Activated CD4-positive, alpha-beta memory T cell treated with anti-CD3 and anti-CD28 coated beads, Interleukin-2, amount 10 ng/mL, durations not matched to agents 7 days and 5 days (primary cell): ENCODE measurements around the gene ANKRD55. TPM values are rescaled to one million over a fixed set of nuclear protein-coding genes. Genes with fewer than 3 reads are reported as not detected.
A peak's percentile ranks its signal among the peaks of the same experiment; 100 is the strongest.
"Not testable (repeated sequence)": the region's sequence is repeated elsewhere in the genome, so short reads cannot be mapped to it uniquely, and the experiment has no call there.

ENCODE experiments used
- CTCF ChIA-PET: fragments of 350-600 bp; sonication (Branson Sonifier 250); formaldehyde crosslinking; loops from one replicate; lab custom pipeline; 2021; ENCODE audit warnings: antibody characterized with exemption, inconsistent platforms; lab: Charles Lee
- POLR2A ChIA-PET: fragments of 350-600 bp; sonication (Branson Sonifier 250); formaldehyde crosslinking; loops from one replicate; lab custom pipeline; 2021; ENCODE audit warnings: antibody characterized with exemption; lab: Charles Lee
- DNase-seq: peaks from one replicate; pipeline ENCODE4 v3.0.0-alpha.2; 2020
- H3K27ac Mint-ChIP-seq: one replicate; pipeline ENCODE4 v1.8.0; 2021; ENCODE audit warnings: mild to moderate bottlenecking, mixed read lengths
- H3K27me3 Mint-ChIP-seq: one replicate; pipeline ENCODE4 v1.8.0; 2021; ENCODE audit warnings: mixed read lengths
- H3K36me3 Mint-ChIP-seq: one replicate; pipeline ENCODE4 v1.8.0; 2021; ENCODE audit warnings: low read depth, mixed read lengths
- H3K4me1 Mint-ChIP-seq: one replicate; pipeline ENCODE4 v1.8.0; 2021; ENCODE audit warnings: mixed read lengths
- H3K4me3 Mint-ChIP-seq: one replicate; pipeline ENCODE4 v1.8.0; 2021; ENCODE audit warnings: mild to moderate bottlenecking, mixed read lengths
- H3K9me3 Mint-ChIP-seq: one replicate; pipeline ENCODE4 v1.8.0; 2021; ENCODE audit warnings: mixed read lengths
- total RNA-seq, 2 experiments: library from RNA; stranded (reverse); gene quantifications; one replicate each; pipeline ENCODE4 v1.2.3, GENCODE V29; 2021

ANKRD55 gene
- total RNA-seq, 2 experiments from 2014 or later, result 3.5 to 3.7 TPM

GRCh38 chr5:56157191-56157621, 75.9 kb downstream of the ANKRD55 start:
- peaks cover 83% of the 10 kb centered on the region for H3K4me1 Mint-ChIP-seq
- H3K9me3 Mint-ChIP-seq, DNase-seq, H3K27me3 Mint-ChIP-seq, H3K36me3 Mint-ChIP-seq, CTCF ChIA-PET: not testable (repeated sequence)
- POLR2A ChIA-PET, result interaction anchor here (1.6 kb wide), 1 partner anchor 162 kb away, joined by 4 read pairs; the partner anchor contains the start of gene IL6ST
- H3K27ac Mint-ChIP-seq, result peak overlapping the region; percentile 76
- peak overlapping the region; percentile 57 for H3K4me3 Mint-ChIP-seq

GRCh38 chr5:56156585-56157190, 76.4 kb downstream of the ANKRD55 start:
- CTCF ChIA-PET, H3K4me3 Mint-ChIP-seq, DNase-seq, POLR2A ChIA-PET, H3K9me3 Mint-ChIP-seq, H3K36me3 Mint-ChIP-seq, H3K27me3 Mint-ChIP-seq: not testable (repeated sequence)
- Mint-ChIP-seq H3K4me1 (peaks cover 82% of the 10 kb centered on the region), H3K27ac (peak overlapping the region; percentile 76)

- CTCF ChIA-PET, result no interaction called here
- H3K36me3 Mint-ChIP-seq, result peaks cover 6% of the 10 kb centered on the region
- DNase-seq, result no peak
- H3K27ac Mint-ChIP-seq, result peak overlapping the region; percentile 76
- POLR2A ChIA-PET, result no interaction called here
- peaks cover 76% of the 10 kb centered on the region for H3K4me1 Mint-ChIP-seq
- no peaks in the 10 kb centered on the region for H3K27me3 Mint-ChIP-seq
- H3K9me3 Mint-ChIP-seq, result no peaks in the 10 kb centered on the region
- H3K4me3 Mint-ChIP-seq, result no peak overlapping the region
These were observed 77.0 kb downstream of the ANKRD55 start for GRCh38 chr5:56155992-56156584.

GRCh38 chr5:56154732-56155484, 78.2 kb downstream of the ANKRD55 start:
- H3K4me3 Mint-ChIP-seq, result no peak overlapping the region
- ChIA-PET CTCF (interaction anchor here (0.5 kb wide), 1 partner anchor 50 kb away, joined by 4 read pairs; no protein-coding TSS in a partner anchor), POLR2A (interaction anchor here (1.1 kb wide), 1 partner anchor 142 kb away, joined by 3 read pairs; no protein-coding TSS in a partner anchor)
- H3K9me3 Mint-ChIP-seq, result no peaks in the 10 kb centered on the region
- no peak for DNase-seq
- H3K27ac Mint-ChIP-seq, result peak overlapping the region; percentile 71
- H3K4me1 Mint-ChIP-seq, result peaks cover 69% of the 10 kb centered on the region
- H3K36me3 Mint-ChIP-seq, result peaks cover 6% of the 10 kb centered on the region
- no peaks in the 10 kb centered on the region for H3K27me3 Mint-ChIP-seq

GRCh38 chr5:56152437-56152836, 80.7 kb downstream of the ANKRD55 start:
- no peaks in the 10 kb centered on the region for H3K9me3 Mint-ChIP-seq
- CTCF ChIA-PET, result interaction anchor here (0.8 kb wide), 1 partner anchor 13 kb away, joined by 3 read pairs; no protein-coding TSS in a partner anchor
- H3K4me3 Mint-ChIP-seq, result peak overlapping the region; percentile 36
- H3K4me1 Mint-ChIP-seq, result peaks cover 69% of the 10 kb centered on the region
- DNase-seq, result no peak
- H3K36me3 Mint-ChIP-seq, result peaks cover 5% of the 10 kb centered on the region
- POLR2A ChIA-PET, result interaction anchor here (1.0 to 1.2 kb wide), 3 partner anchors 8 to 158 kb away, joined by 3 to 4 read pairs (median 3); no protein-coding TSS in a partner anchor
- no peaks in the 10 kb centered on the region for H3K27me3 Mint-ChIP-seq
- H3K27ac Mint-ChIP-seq, result peak overlapping the region; percentile 84

DNA sequence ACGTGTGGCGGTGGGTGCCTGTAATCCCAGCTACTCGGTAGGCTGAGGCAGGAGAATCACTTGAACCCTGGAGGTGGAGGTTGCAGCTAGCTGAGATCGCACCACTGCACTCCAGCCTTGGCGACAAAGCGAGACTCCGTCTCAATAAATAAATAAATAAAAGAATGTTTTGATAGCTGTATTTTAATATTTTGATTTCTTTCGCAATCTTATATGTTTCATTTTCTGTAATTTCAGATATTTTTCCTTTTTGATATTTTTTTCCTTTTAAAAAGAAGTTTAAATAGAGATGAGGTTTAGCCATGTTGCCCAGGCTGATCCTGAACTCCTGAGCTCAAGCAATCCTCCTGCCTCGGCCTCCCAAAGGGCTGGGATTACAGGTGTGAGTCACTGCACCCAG, 82.4 kb downstream of the ANKRD55 start:
- peaks cover 56% of the 10 kb centered on the region for H3K4me1 Mint-ChIP-seq
- DNase-seq, H3K27me3 Mint-ChIP-seq, H3K9me3 Mint-ChIP-seq, H3K4me3 Mint-ChIP-seq, H3K27ac Mint-ChIP-seq, CTCF ChIA-PET, H3K36me3 Mint-ChIP-seq: not testable (repeated sequence)
- POLR2A ChIA-PET, result interaction anchor here (0.8 kb wide), 1 partner anchor 156 kb away, joined by 4 read pairs; the partner anchor contains the start of gene IL6ST

DNA sequence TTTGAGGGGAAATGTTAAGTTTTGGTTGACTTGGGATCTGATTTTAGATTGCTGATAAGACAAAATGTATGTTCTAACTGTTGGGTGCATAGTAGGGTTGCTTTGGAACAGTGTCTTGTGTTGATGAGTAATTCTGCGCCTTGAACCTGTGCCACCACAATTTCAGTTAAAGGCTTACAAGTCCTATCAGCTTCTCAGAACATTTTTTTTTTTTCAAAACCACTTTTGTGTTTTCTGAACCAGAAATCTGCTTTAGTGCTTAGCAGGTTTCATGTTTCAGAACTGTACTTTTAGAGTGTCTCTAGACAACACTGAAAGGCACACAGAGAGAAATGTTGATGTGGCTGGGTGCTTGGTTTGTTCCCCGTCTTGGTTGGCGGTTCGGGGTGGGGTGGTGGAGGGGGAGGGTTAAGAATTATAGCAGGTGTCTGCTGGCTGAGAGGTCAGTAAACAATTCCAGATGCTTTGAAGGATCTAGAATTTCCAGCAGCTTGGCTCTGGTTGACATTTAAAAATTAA, 84.6 kb downstream of the ANKRD55 start:
- H3K36me3 Mint-ChIP-seq, result peaks cover 8% of the 10 kb centered on the region

GRCh38 chr5:56147659-56148230, 85.4 kb downstream of the ANKRD55 start:
- H3K9me3 Mint-ChIP-seq, result no peaks in the 10 kb centered on the region
- ChIA-PET POLR2A (interaction anchor here (0.6 to 3.6 kb wide), 12 partner anchors 9 to 199 kb away, joined by 3 to 11 read pairs (median 4); partner anchors contain the start of gene IL6ST), CTCF (interaction anchor here (0.7 to 1.9 kb wide), 6 partner anchors 12 to 135 kb away, joined by 3 to 8 read pairs (median 3); no protein-coding TSS in a partner anchor)
- H3K27ac Mint-ChIP-seq, result peak overlapping the region; percentile 67
- H3K36me3 Mint-ChIP-seq, result peaks cover 8% of the 10 kb centered on the region
- H3K4me1 Mint-ChIP-seq, result peaks cover 46% of the 10 kb centered on the region
- peaks cover 2% of the 10 kb centered on the region for H3K27me3 Mint-ChIP-seq
- no peak for DNase-seq
- H3K4me3 Mint-ChIP-seq, result no peak overlapping the region

More for the DNA sequence above, 84.6 kb downstream of the ANKRD55 start:
- CTCF ChIA-PET, result interaction anchor here (0.7 to 1.9 kb wide), 5 partner anchors 11 to 136 kb away, joined by 3 to 8 read pairs (median 3); no protein-coding TSS in a partner anchor
- Mint-ChIP-seq H3K9me3 (no peaks in the 10 kb centered on the region), H3K4me3 (no peak overlapping the region), H3K4me1 (peaks cover 45% of the 10 kb centered on the region), H3K27me3 (peaks cover 2% of the 10 kb centered on the region), H3K27ac (peak overlapping the region; percentile 67)
- DNase-seq, result peak; percentile 61
- POLR2A ChIA-PET, result interaction anchor here (0.6 to 3.6 kb wide), 12 partner anchors 9 to 200 kb away, joined by 3 to 11 read pairs (median 4); partner anchors contain the start of gene IL6ST

DNA sequence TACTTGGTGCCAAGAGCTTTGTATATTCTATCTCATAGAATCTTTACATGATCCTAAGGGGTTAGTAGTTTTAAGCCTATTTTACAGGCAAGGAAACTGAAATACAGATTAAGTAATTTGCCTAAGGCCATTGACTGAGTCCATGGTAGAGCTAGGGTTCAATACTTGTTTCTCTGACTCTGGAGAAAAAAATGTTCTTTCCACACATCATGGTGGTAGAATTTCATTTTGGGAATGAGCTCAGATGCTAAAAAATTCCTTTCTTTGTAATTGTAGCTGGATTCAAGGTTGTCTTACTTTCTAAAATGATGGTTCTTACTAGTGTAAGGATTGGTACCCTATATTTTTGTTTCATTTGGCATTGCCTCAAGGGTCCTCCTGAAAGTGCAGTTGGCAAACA, 86.0 kb downstream of the ANKRD55 start:
- no peak for DNase-seq
- Mint-ChIP-seq H3K4me1 (peaks cover 45% of the 10 kb centered on the region), H3K36me3 (peaks cover 8% of the 10 kb centered on the region), H3K27me3 (peaks cover 2% of the 10 kb centered on the region), H3K9me3 (no peaks in the 10 kb centered on the region), H3K4me3 (no peak overlapping the region), H3K27ac (no peak overlapping the region)
- ChIA-PET CTCF (interaction anchor here (0.8 to 1.9 kb wide), 2 partner anchors 11 to 75 kb away, joined by 3 to 6 read pairs; no protein-coding TSS in a partner anchor), POLR2A (interaction anchor here (1.8 to 3.6 kb wide), 2 partner anchors 19 to 135 kb away, joined by 6 to 11 read pairs; no protein-coding TSS in a partner anchor)

DNA sequence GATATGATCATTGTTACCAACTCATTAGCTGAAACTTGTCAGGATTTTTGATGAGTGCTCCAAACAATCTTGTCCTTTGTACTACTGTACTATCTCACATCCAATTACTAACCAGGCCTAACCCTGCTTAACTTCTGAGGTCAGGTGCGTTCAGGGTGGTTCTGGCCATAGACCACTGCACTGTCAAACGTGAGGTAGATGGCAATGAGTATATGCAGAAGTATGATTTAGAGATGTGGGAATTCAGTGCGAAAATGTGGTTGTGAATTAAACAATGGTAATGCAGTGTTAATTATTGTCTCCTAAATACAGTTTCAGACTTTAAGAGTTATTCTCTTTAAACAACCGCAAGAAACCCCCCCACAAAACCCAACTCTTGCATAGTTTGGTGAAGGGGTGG, 86.5 kb downstream of the ANKRD55 start:
- ChIA-PET CTCF (interaction anchor here (0.7 to 1.9 kb wide), 3 partner anchors 25 to 118 kb away, joined by 3 to 6 read pairs (median 3); no protein-coding TSS in a partner anchor), POLR2A (interaction anchor here (3.6 kb wide), 1 partner anchor 134 kb away, joined by 11 read pairs; no protein-coding TSS in a partner anchor)
- no peak overlapping the region for H3K27ac Mint-ChIP-seq
- peaks cover 41% of the 10 kb centered on the region for H3K4me1 Mint-ChIP-seq
- peaks cover 8% of the 10 kb centered on the region for H3K36me3 Mint-ChIP-seq
- H3K27me3 Mint-ChIP-seq, result peaks cover 2% of the 10 kb centered on the region
- no peak overlapping the region for H3K4me3 Mint-ChIP-seq
- H3K9me3 Mint-ChIP-seq, result no peaks in the 10 kb centered on the region
- DNase-seq, result no peak

DNA sequence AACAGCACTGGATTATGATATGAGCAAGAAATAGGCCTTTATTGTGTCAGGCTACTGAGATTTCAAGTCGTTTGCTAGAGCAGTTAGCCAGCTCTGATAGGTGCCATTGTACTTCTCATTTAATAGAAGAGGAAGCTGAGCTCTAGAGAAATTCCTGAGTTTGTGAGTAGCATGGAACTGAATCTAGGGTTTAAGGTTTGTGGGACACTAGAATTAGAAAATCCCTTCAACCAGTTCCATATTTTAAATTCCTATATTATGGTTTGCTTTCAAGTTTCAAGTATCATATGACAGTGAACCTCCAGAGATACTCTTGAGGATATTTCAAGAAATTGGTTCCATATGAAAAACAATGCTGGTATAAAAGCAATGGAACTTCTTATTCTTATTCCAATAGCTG, 87.6 kb downstream of the ANKRD55 start:
- Mint-ChIP-seq H3K27ac (no peak overlapping the region), H3K9me3 (no peaks in the 10 kb centered on the region), H3K4me1 (peaks cover 41% of the 10 kb centered on the region), H3K4me3 (no peak overlapping the region), H3K27me3 (peaks cover 2% of the 10 kb centered on the region), H3K36me3 (peaks cover 8% of the 10 kb centered on the region)
- ChIA-PET CTCF (no interaction called here), POLR2A (no interaction called here)
- no peak for DNase-seq

DNA sequence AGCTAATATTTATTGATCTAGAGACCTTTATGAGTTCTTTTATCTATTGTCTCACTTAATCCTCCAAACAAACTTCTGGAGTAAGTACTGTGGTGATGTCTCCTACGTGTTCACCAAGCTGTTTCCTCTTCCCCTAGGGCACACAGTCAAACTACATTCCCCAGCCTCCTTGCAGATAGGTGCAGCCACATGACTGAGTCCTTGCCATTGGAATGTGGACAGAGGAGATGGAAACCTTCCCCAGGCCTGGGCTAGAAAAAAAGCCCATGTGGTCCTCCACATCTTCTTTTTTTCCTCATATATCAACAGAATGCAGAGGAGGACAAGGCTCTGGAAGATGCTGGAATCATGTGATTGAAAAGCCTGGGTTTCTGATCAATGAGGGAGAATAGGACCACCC, 88.0 kb downstream of the ANKRD55 start:
- Mint-ChIP-seq H3K4me3 (no peak overlapping the region), H3K9me3 (no peaks in the 10 kb centered on the region), H3K36me3 (peaks cover 8% of the 10 kb centered on the region), H3K27ac (no peak overlapping the region), H3K27me3 (peaks cover 2% of the 10 kb centered on the region), H3K4me1 (peaks cover 41% of the 10 kb centered on the region)
- DNase-seq, result no peak
- CTCF ChIA-PET, result no interaction called here
- POLR2A ChIA-PET, result no interaction called here
